NCI-H1105 treated with DMSO at 0.1 percent for 48 hours (cell line): ENCODE results near the gene TEDDM1.
"Not testable (repeated sequence)": the region's sequence is repeated elsewhere in the genome, so short reads cannot be mapped to it uniquely, and the experiment has no call there.

Source experiments
- DNase-seq: peaks from one replicate; lab custom pipeline; 2025; lab: John Stamatoyannopoulos, UW

TEDDM1 gene

GRCh38 chr1:182400567-182400966, at the start of gene TEDDM1:
Gene TEDDM1, minus strand, starts transcription at chr1:182400667. Its CDS starts 182 bp downstream, at chr1:182400485.
- DNase-seq = no peak

- DNase-seq = no peak
These were observed 49.6 kb upstream of the TEDDM1 start, which contains the start of gene RGSL1 for GRCh38 chr1:182450087-182450486. Gene RGSL1, plus strand, starts transcription at chr1:182450146. Its CDS starts 20 bp downstream, at chr1:182450166.

GRCh38 chr1:182447660-182448059, 47.2 kb upstream of the TEDDM1 start:
- DNase-seq = no peak

GRCh38 chr1:182447124-182447523, 46.7 kb upstream of the TEDDM1 start:
- not testable (repeated sequence) for DNase-seq

- peak; percentile 62 for DNase-seq
These were observed 45.7 kb upstream of the TEDDM1 start for GRCh38 chr1:182446033-182446669.

GRCh38 chr1:182444497-182444896, 44.0 kb upstream of the TEDDM1 start:
- DNase-seq = no peak

- no peak for DNase-seq
These were observed 41.9 kb upstream of the TEDDM1 start for GRCh38 chr1:182442333-182442732.

GRCh38 chr1:182441719-182442118, 41.3 kb upstream of the TEDDM1 start:
- DNase-seq = no peak

- DNase-seq = no peak
These were observed 37.9 kb upstream of the TEDDM1 start for GRCh38 chr1:182438326-182438725.

- no peak for DNase-seq
These were observed 33.1 kb upstream of the TEDDM1 start for GRCh38 chr1:182433580-182433979.

- DNase-seq = no peak
These were observed 30.8 kb upstream of the TEDDM1 start for GRCh38 chr1:182431278-182431677.

- no peak for DNase-seq
These were observed 30.0 kb upstream of the TEDDM1 start for GRCh38 chr1:182430263-182431068.

GRCh38 chr1:182428043-182428442, 27.6 kb upstream of the TEDDM1 start:
- DNase-seq = no peak

- DNase-seq = no peak
These were observed 26.3 kb upstream of the TEDDM1 start for GRCh38 chr1:182426442-182427430.

- DNase-seq = no peak
These were observed 15.3 kb upstream of the TEDDM1 start for GRCh38 chr1:182415789-182416188.

- no peak for DNase-seq
These were observed 13.5 kb upstream of the TEDDM1 start for GRCh38 chr1:182413969-182414368.

- no peak for DNase-seq
These were observed 13.0 kb upstream of the TEDDM1 start for GRCh38 chr1:182413486-182413885.

GRCh38 chr1:182410620-182411273, 10.3 kb upstream of the TEDDM1 start:
- DNase-seq = no peak

GRCh38 chr1:182410138-182410537, 9.7 kb upstream of the TEDDM1 start:
- no peak for DNase-seq

- DNase-seq = no peak
These were observed 8.1 kb upstream of the TEDDM1 start for GRCh38 chr1:182408435-182409075.

GRCh38 chr1:182407724-182408123, 7.3 kb upstream of the TEDDM1 start:
- no peak for DNase-seq
